Kidney (tissue), 22 donors: ENCODE measurements around the gene WRAP73. TPM values are rescaled to one million over a fixed set of nuclear protein-coding genes. Genes with fewer than 3 reads are reported as not detected.

Experiments
- DNase-seq, 5 donors: peaks; one replicate each; pipeline ENCODE4 v3.0.0-alpha.2; 2013 to 2020
- FAIRE-seq: peaks from 2 replicates; lab custom pipeline; 2012; peaks lifted over from hg19 to GRCh38; lab: Jason Lieb, UNC
- H3K27ac ChIP-seq, 2 donors: one replicate each; pipeline ENCODE4 v1.7.0; 2013; ENCODE audit warnings: low read depth in 2 of 2, low read length in 2 of 2, inconsistent platforms in 1 of 2
- H3K27me3 ChIP-seq: one replicate; pipeline ENCODE4 v1.7.1; 2013; ENCODE audit warnings: low read length, inconsistent platforms; ENCODE audit not compliant: control insufficient read depth, insufficient read depth
- H3K36me3 ChIP-seq, 3 donors: one replicate each; pipeline versions ENCODE4 v1.7.0 to v1.7.1; 2013; ENCODE audit warnings: low read length in 3 of 3, control low read depth in 1 of 3, inconsistent platforms in 1 of 3; ENCODE audit not compliant: insufficient read depth in 3 of 3, control insufficient read depth in 2 of 3
- H3K4me1 ChIP-seq, 3 donors: one replicate each; pipeline versions ENCODE4 v1.7.0 to v1.7.1; 2013; ENCODE audit warnings: low read length in 3 of 3, inconsistent platforms in 1 of 3, low read depth in 1 of 3; ENCODE audit not compliant: control insufficient read depth in 2 of 3, insufficient read depth in 2 of 3
- H3K4me3 ChIP-seq, 3 donors: one replicate each; pipeline versions ENCODE4 v1.7.0 to v1.8.1; 2013; ENCODE audit warnings: low read length in 3 of 3, control low read depth in 1 of 3, inconsistent platforms in 1 of 3
- H3K9ac ChIP-seq, 3 donors: one replicate each; pipeline versions ENCODE4 v1.7.0 to v1.7.1; 2013; ENCODE audit warnings: low read length in 3 of 3, control low read depth in 1 of 3, inconsistent platforms in 1 of 3
- H3K9me3 ChIP-seq, 3 donors: one replicate each; pipeline versions ENCODE4 v1.7.0 to v1.7.1; 2013; ENCODE audit warnings: low read length in 3 of 3, control low read depth in 1 of 3, inconsistent platforms in 1 of 3; ENCODE audit not compliant: control insufficient read depth in 2 of 3, insufficient read depth in 1 of 3
- CTCF ChIP-seq: IDR thresholded peaks from 3 replicates; pipeline ENCODE4 v1.5.1; 2012; ENCODE audit warnings: mild to moderate bottlenecking, moderate library complexity, borderline replicate concordance; ENCODE audit not compliant: insufficient read depth; ENCODE audit errors: extremely low read depth
- intact Hi-C: fragments of 100-400 bp; cut with DNase I; formaldehyde crosslinking; loops from one replicate; pipeline ENCODE4 v1.11.1; 2022
- long read RNA-seq, 10 donors: library from polyadenylated mRNA in 1 of 10; unstranded in 1 of 10; transcript quantifications; one replicate each; pipeline ENCODE4 v2.0.0 and lab custom pipeline, GENCODE V29; 2021 to 2026
- polyA plus RNA-seq: library from polyadenylated mRNA; stranded (reverse); fragments of 350-450 nt; fragmentation: Illumina TruSeq; extraction: RNeasy Lipid Tissue Mini Kit (QIAGEN cat#74804); gene quantifications from one replicate; pipeline ENCODE4 v1.2.3, GENCODE V29; 2014; ENCODE audit warnings: low read depth, low replicate concordance; ENCODE audit not compliant: insufficient read depth
- total RNA-seq: library from RNA; stranded (reverse); fragmentation: NEBNext Ultra II Directional; extraction: Animal tissue kit (Norgen Biotek cat#: 25700); gene quantifications from one replicate; pipeline ENCODE4 v1.2.1, GENCODE V29; 2021
- donor health status: control.
- donor health status: control.
- donor health status: control.
- donor health status: control.
- donor health status: control.
- donor health status: DM: yes; HTN: yes; CAD: no.
- donor health status: Normal renal cell carcinoma (clear cell type).

WRAP73 gene
- total RNA-seq, result 18.4 TPM
- polyA plus RNA-seq, result 19.6 TPM
- long read RNA-seq, donor 1, transcript WRAP73-201 (12 exons, 1,665 nt), result major isoform, 7 of 20 reads
- long read RNA-seq, donor 1, partial matches to known transcripts, result 11 of 20 reads
- long read RNA-seq, donor 1, other reads (novel, unspliced or antisense), result 0 of 20 reads
- long read RNA-seq, donor 2, partial matches to known transcripts, result 6 of 11 reads
- long read RNA-seq, donor 2, other reads (novel, unspliced or antisense), result 0 of 11 reads
- long read RNA-seq, donor 3, transcript WRAP73-201 (12 exons, 1,665 nt), result major isoform, 5 of 17 reads
- long read RNA-seq, donor 3, partial matches to known transcripts, result 10 of 17 reads
- long read RNA-seq, donor 3, other reads (novel, unspliced or antisense), result 0 of 17 reads
- long read RNA-seq, donor 4, partial matches to known transcripts, result 0 of 4 reads
- long read RNA-seq, donor 4, other reads (novel, unspliced or antisense), result 0 of 4 reads
- long read RNA-seq, donor 5, result 0 reads
- long read RNA-seq, donor 6, partial matches to known transcripts, result 5 of 6 reads
- long read RNA-seq, donor 6, other reads (novel, unspliced or antisense), result 0 of 6 reads
- long read RNA-seq, donor 7, transcript WRAP73-201 (12 exons, 1,665 nt), result major isoform, 11 of 48 reads
- long read RNA-seq, donor 7, partial matches to known transcripts, result 23 of 48 reads
- long read RNA-seq, donor 7, other reads (novel, unspliced or antisense), result 14 of 48 reads
- long read RNA-seq, donor 8, partial matches to known transcripts, result 10 of 13 reads
- long read RNA-seq, donor 8, other reads (novel, unspliced or antisense), result 0 of 13 reads
- long read RNA-seq, donor 9, partial matches to known transcripts, result 0 of 2 reads
- long read RNA-seq, donor 9, other reads (novel, unspliced or antisense), result 0 of 2 reads
- long read RNA-seq, donor 10, partial matches to known transcripts, result 9 of 14 reads
- long read RNA-seq, donor 10, other reads (novel, unspliced or antisense), result 0 of 14 reads

- no peaks in the 10 kb centered on the region for H3K9me3 ChIP-seq
- peaks cover 0 to 12% (median 0%) of the 10 kb centered on the region in 3 donors for H3K4me1 ChIP-seq
- no peak within 1 kb of the TSS for H3K27ac ChIP-seq
- peak within 1 kb of the TSS in 2 of 3 donors; percentile 1 to 25 for H3K9ac ChIP-seq
- peak within 1 kb of the TSS; percentile 47 to 79 (median 78) for H3K4me3 ChIP-seq
- DNase-seq (peak; percentile 91 to 97 (median 95)), FAIRE-seq (no peak)
- no peaks in the 10 kb centered on the region for H3K36me3 ChIP-seq
- TF ChIP-seq CTCF, result peak; percentile 2
- intact Hi-C loops, result no loop called here
- H3K27me3 ChIP-seq, result peaks cover 14% of the 10 kb centered on the region
Measured at GRCh38 chr1:3649342-3650247, at the start of gene WRAP73. Gene WRAP73 (minus strand): TSS chr1:3650103. CDS start chr1:3649999, 104 bp downstream.

GRCh38 chr1:3699596-3699995 is 49.7 kb upstream of the WRAP73 start:
- no peak for TF ChIP-seq CTCF
- Histone ChIP-seq H3K9ac (no peak overlapping the region), H3K9me3 (no peaks in the 10 kb centered on the region), H3K4me3 (no peak overlapping the region), H3K36me3 (no peaks in the 10 kb centered on the region), H3K4me1 (peaks cover 0 to 2% (median 0%) of the 10 kb centered on the region in 3 donors), H3K27ac (no peak overlapping the region), H3K27me3 (no peaks in the 10 kb centered on the region)
- no peak for DNase-seq
- intact Hi-C loops, result no loop called here
- FAIRE-seq, result no peak

- Histone ChIP-seq H3K27me3 (no peaks in the 10 kb centered on the region), H3K36me3 (no peaks in the 10 kb centered on the region), H3K4me3 (no peak overlapping the region), H3K4me1 (peaks cover 0 to 2% (median 0%) of the 10 kb centered on the region in 3 donors), H3K9me3 (no peaks in the 10 kb centered on the region), H3K9ac (no peak overlapping the region), H3K27ac (no peak overlapping the region)
- TF ChIP-seq CTCF, result no peak
- DNase-seq (no peak), FAIRE-seq (no peak)
- intact Hi-C loops, result no loop called here
Measured at GRCh38 chr1:3698660-3699408, 48.9 kb upstream of the WRAP73 start.
